Stomach smooth muscle (tissue), 2 donors: ENCODE data around the gene ZBTB8OS.
"Not testable (repeated sequence)": the region's sequence is repeated elsewhere in the genome, so short reads cannot be mapped to it uniquely, and the experiment has no call there.

Experiments used
- H3K27ac ChIP-seq: one replicate; pipeline ENCODE4 v1.7.0; 2013; ENCODE audit warnings: mild to moderate bottlenecking, low read length, inconsistent platforms
- H3K27me3 ChIP-seq, 2 donors: one replicate each; pipeline ENCODE4 v1.7.0; 2013; ENCODE audit warnings: low read length in 2 of 2; ENCODE audit not compliant: insufficient read depth in 2 of 2, control insufficient read depth in 1 of 2
- H3K36me3 ChIP-seq, 2 donors: one replicate each; pipeline ENCODE4 v1.7.0; 2013; ENCODE audit warnings: low read length in 2 of 2; ENCODE audit not compliant: control insufficient read depth in 2 of 2, insufficient read depth in 2 of 2
- H3K4me1 ChIP-seq: one replicate; pipeline ENCODE4 v1.7.0; 2013; ENCODE audit warnings: low read length; ENCODE audit not compliant: control insufficient read depth, insufficient read depth
- H3K4me3 ChIP-seq, 2 donors: one replicate each; pipeline ENCODE4 v1.7.0; 2013; ENCODE audit warnings: low read length in 2 of 2
- H3K9ac ChIP-seq, 2 donors: one replicate each; pipeline ENCODE4 v1.7.0; 2013; ENCODE audit warnings: low read length in 2 of 2, mild to moderate bottlenecking in 1 of 2
- H3K9me3 ChIP-seq, 2 donors: one replicate each; pipeline ENCODE4 v1.7.0; 2013; ENCODE audit warnings: low read length in 2 of 2; ENCODE audit not compliant: control insufficient read depth in 2 of 2
- donor health status: healthy.
- donor health status: Pancreatic carcinoma.

ZBTB8OS gene

DNA sequence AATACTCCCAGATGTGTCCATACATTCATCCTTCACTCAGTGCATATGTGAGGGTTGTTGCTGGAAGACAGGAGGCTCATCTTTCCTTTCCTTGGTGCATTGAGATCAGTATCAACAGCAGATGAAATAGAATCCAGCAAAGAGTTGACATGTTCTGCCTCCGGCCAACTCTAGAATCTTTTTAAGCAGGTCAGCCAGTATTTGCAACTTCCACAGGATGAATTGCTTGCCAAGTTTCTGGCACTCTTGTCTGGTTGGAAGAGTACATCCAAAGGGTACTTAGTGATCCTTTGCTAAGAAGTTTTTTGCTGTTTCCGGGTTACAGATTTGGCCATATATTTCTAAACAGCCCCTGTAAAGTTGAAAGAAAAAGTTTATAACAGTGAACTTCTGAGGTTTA is 31.2 kb upstream of the ZBTB8OS start:
- no peak overlapping the region for H3K4me3 ChIP-seq
- H3K27ac ChIP-seq = peak overlapping the region; percentile 19
- H3K27me3 ChIP-seq = no peaks in the 10 kb centered on the region
- H3K36me3 ChIP-seq = peaks cover 24 to 50% of the 10 kb centered on the region in 2 donors
- H3K9me3 ChIP-seq = no peaks in the 10 kb centered on the region
- H3K4me1 ChIP-seq = no peaks in the 10 kb centered on the region
- H3K9ac ChIP-seq = no peak overlapping the region

DNA sequence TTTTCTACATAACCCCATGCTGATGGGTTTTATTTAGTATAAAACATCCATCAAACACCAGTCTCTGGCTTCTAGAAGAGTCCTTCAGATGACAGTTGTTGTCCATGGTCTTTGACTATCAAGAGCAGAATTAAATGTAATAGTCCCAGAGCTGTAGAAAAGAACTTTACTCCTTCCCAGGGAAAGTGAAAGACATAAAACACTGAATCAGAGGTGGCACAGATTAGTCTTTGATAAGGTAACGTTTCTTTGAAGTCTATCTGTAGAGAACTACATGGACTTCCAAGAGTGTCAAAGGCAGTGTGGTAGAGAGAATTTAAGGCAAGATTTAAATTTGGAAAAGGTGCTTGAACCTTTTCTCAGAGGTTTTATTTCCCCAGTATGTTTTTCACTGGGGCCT is 30.3 kb upstream of the ZBTB8OS start:
- Histone ChIP-seq H3K27ac (no peak overlapping the region), H3K4me1 (no peaks in the 10 kb centered on the region), H3K4me3 (no peak overlapping the region), H3K9ac (no peak overlapping the region), H3K27me3 (no peaks in the 10 kb centered on the region), H3K36me3 (peaks cover 21 to 46% of the 10 kb centered on the region in 2 donors), H3K9me3 (no peaks in the 10 kb centered on the region)

DNA sequence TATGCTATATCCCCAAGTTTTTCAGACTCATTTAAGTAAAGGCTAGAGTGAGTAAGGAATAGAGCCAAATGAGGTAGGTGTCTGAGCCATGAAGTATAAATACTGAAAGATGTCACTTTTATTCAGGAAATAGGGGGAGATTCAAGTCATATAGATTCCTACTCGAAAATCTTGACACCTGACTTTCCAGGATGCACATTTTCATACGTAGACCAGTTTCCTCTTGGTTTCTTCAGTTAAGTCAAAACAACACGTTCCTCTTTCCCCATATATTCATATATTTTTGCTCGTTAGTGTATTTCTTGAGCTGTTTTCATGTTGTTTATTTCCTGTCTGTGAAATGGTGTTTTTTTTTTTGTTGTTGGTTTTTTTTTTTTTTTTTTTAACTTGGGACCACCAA is 29.6 kb upstream of the ZBTB8OS start:
- not testable (repeated sequence) for H3K9me3 ChIP-seq, H3K27ac ChIP-seq, H3K27me3 ChIP-seq, H3K4me1 ChIP-seq, H3K9ac ChIP-seq, H3K4me3 ChIP-seq
- peaks cover 18 to 41% of the 10 kb centered on the region in 2 donors for H3K36me3 ChIP-seq

DNA sequence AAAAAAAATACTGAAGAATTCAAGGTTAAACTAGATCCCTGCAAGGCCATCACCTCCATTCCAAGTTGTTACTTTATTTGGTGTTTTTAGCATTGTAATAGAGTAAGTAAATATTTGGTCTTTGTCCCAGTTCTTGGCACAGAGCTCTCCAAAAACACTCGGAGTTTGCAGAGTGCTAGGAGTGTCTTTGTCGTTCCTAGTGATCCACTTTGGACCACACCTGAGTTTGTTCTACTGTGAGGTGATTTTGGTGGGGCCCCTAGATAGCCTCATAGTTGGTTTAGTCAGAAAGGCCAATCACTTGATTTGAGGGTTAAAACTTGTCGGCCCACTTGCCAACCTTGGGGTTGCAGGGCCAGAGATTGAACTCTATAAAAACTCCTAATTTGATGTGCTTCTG is 26.6 kb upstream of the ZBTB8OS start:
- H3K36me3 ChIP-seq = peaks cover 29 to 41% of the 10 kb centered on the region in 2 donors
- no peaks in the 10 kb centered on the region for H3K4me1 ChIP-seq
- H3K27me3 ChIP-seq = no peaks in the 10 kb centered on the region
- H3K4me3 ChIP-seq = no peak overlapping the region
- no peak overlapping the region for H3K27ac ChIP-seq
- H3K9me3 ChIP-seq = no peaks in the 10 kb centered on the region
- no peak overlapping the region for H3K9ac ChIP-seq

DNA sequence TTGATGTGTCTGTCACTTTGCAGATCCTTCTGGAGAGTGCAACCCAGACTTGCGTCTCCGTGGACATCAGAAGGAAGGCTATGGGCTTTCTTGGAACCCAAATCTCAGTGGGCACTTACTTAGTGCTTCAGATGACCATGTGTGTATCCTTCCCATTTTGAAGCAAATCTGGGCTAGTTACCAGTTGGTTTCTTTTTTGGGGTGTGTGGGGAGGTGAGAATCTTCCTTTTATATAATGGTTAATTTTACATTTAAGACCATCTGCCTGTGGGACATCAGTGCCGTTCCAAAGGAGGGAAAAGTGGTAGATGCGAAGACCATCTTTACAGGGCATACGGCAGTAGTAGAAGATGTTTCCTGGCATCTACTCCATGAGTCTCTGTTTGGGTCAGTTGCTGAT is 18.4 kb upstream of the ZBTB8OS start:
- not testable (repeated sequence) for H3K9ac ChIP-seq, H3K9me3 ChIP-seq, H3K27ac ChIP-seq, H3K27me3 ChIP-seq, H3K4me3 ChIP-seq
- Histone ChIP-seq H3K36me3 (peaks cover 27 to 33% of the 10 kb centered on the region in 2 donors), H3K4me1 (peaks cover 11% of the 10 kb centered on the region)

DNA sequence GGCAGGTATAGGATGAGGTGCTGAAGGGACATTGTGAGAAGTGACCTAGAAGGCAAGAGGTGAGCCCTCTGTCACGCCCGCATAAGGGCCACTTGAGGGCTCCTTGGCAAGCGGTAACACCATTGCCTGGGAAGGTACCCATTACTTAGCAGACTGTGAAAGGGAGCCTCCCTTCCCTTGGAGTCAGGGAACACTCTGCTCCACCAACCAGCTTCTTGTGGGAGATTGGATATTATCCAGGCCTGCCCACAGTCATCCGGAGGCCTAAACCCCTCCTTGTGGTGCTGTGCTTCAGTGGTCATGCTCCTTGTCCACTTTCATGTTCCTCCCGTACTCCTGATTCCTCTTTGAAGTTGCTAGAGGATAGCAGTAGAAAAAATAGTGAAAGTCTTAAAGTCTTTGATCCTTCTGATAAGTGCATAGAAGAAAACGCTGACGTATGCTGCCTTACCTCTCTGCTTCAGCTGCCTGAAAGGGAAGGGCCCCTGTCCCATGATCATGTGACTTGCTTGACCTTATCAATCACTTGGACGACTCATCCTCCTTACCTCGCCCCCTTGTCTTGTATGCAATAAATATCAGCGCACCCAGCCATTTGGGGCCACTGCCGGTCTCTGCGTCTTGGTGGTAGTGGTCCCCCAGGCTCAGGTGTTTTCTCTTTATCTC is 16.7 kb upstream of the ZBTB8OS start:
- Histone ChIP-seq H3K4me1 (peaks cover 11% of the 10 kb centered on the region), H3K9ac (no peak overlapping the region), H3K27me3 (no peaks in the 10 kb centered on the region), H3K36me3 (peaks cover 15 to 23% of the 10 kb centered on the region in 2 donors), H3K27ac (peak overlapping the region; percentile 31), H3K9me3 (no peaks in the 10 kb centered on the region), H3K4me3 (no peak overlapping the region)

DNA sequence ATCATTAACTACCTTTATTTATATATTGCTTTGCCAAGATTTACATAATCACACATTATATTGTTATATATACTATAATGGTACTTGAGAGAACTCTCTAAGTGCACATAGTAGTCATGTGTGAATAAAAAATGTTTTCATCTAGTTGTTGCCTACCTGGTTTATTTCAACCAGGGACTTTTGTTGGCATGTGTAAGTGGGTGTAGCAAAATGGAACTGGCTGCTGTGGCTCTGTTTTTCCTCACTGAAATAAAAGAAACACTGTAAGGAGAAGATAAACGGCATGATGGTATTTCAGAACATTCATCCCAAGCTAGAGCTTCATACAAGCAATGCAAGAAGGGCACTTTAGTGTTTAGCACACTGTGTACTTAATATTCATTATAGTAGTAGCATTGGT is 15.6 kb upstream of the ZBTB8OS start:
- H3K4me3 ChIP-seq = no peak overlapping the region
- H3K27me3 ChIP-seq = no peaks in the 10 kb centered on the region
- peaks cover 11% of the 10 kb centered on the region for H3K4me1 ChIP-seq
- no peak overlapping the region for H3K9ac ChIP-seq
- peaks cover 18 to 19% of the 10 kb centered on the region in 2 donors for H3K36me3 ChIP-seq
- H3K9me3 ChIP-seq = no peaks in the 10 kb centered on the region
- peak overlapping the region; percentile 60 for H3K27ac ChIP-seq

DNA sequence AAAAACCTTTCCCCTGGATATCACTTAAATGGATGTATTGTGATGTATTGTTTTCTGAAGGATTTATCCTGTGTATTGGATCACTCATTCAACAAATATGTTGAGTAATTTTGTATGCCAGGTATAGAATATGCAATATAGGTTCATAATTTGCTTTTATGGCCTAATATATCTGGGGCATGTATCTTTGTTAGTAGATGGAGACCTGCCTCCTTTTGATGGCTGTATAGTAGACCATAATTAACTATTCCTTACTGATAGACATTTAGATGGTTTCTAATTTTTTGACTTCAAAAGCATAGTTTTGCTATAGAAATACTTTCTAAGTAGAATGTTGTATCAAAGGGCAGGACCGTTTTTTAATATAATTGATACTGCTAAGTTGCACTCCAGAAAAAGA is 9.2 kb upstream of the ZBTB8OS start:
- no peaks in the 10 kb centered on the region for H3K27me3 ChIP-seq
- no peaks in the 10 kb centered on the region for H3K9me3 ChIP-seq
- no peak overlapping the region for H3K9ac ChIP-seq
- peaks cover 4% of the 10 kb centered on the region for H3K4me1 ChIP-seq
- peaks cover 26 to 41% of the 10 kb centered on the region in 2 donors for H3K36me3 ChIP-seq
- H3K27ac ChIP-seq = no peak overlapping the region
- no peak overlapping the region for H3K4me3 ChIP-seq

DNA sequence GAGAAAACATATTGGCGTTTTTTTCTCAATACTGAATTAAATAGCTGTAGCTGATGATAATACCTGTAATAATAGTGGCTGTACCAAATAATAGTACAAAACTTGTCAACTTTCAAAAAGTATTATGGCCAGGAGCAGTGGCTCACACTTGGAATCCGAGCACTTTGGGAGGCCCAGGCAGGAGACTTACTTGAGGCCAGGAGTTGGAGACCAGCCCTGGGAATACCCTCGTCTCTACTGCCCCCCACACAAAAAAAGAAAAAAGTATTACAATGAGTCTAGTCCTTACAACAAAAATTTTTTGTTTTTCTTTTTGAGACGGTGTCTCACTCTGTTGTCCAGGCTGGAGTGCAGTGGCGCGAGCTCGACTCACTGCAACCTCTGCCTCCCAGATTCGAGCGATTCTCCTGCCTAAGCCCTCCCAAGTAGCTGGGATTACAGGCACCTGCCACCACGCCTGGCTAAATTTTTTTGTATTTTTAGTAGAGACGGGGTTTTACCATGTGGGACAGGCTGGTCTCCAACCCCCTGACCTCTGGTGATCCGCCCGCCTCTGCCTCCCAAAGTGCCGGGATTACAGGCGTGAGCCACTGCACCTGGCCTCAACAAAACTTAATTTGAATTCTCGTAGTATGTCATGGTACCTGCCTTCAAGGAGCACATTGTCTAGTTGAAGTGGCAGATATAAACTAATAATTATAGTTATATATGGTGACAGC is 2.1 kb upstream of the ZBTB8OS start:
- H3K36me3 ChIP-seq = peaks cover 10 to 15% of the 10 kb centered on the region in 2 donors
- no peaks in the 10 kb centered on the region for H3K9me3 ChIP-seq
- peak overlapping the region; percentile 75 to 86 for H3K4me3 ChIP-seq
- peaks cover 35% of the 10 kb centered on the region for H3K4me1 ChIP-seq
- H3K9ac ChIP-seq = peak overlapping the region in 1 of 2 donors; percentile 97
- no peak overlapping the region for H3K27ac ChIP-seq
- H3K27me3 ChIP-seq = no peaks in the 10 kb centered on the region

DNA sequence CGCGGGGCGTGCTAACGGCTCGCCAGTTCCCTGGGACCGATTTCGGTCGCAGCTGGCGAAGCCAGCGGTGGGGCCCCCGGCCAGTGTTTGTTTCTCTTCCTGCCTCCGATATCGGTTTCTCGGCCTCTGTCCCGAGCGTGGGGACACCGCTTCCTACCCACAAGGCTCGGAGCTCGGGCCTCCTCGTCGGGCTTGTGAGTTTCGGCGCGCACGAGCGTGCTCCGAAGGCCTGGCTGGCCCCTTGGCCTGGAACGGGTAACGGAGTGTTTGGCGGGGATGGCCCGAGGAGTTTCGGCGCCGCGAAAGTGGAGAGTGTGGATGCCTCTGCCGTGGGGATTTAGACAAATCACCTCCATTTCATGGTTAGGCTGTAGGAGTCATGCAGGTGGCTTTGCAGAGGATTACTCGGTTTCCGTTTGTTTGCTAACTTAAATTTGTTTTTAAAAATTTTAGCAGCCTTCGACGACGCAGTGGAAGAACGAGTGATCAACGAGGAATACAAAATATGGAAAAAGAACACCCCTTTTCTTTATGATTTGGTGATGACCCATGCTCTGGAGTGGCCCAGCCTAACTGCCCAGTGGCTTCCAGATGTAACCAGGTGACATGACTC is 1.2 kb upstream of the ZBTB8OS start:
- Histone ChIP-seq H3K27ac (peak overlapping the region; percentile 100), H3K36me3 (peaks cover 6 to 8% of the 10 kb centered on the region in 2 donors), H3K4me1 (peaks cover 35% of the 10 kb centered on the region)

More for the DNA sequence above, 1.2 kb upstream of the ZBTB8OS start:
- Histone ChIP-seq H3K27me3 (no peaks in the 10 kb centered on the region), H3K9ac (peak overlapping the region; percentile 89 to 97), H3K9me3 (no peaks in the 10 kb centered on the region), H3K4me3 (peak overlapping the region; percentile 75 to 86)
